Ammon's horn (tissue), 1 donor: ENCODE measurements around the gene MMP10.

Source experiments
- DNase-seq: peaks from one replicate; pipeline ENCODE4 v3.0.0-alpha.2; 2016; ENCODE audit warnings: low spot score

Gene MMP10

DNA sequence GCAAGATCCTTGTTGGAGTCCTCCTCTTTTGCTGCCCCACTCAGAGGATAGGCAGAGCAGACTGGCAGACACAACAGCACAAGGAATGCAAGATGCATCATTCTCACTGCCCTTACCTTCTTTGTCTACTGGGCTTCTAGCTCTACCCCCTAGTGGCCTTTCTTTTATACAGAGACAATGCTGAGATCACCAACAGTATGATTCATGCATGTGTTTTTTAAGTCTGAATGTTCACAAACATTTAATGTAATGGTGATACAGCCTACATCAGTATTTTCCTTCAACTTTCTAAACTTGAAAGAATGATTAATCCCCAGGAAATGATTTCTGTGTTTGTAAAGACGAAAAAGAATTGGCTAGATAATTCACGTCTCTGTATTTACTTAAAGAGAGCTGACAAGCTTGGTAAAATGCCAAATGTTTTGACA is at the start of gene MMP10:
Gene MMP10, minus strand, starts transcription at position 138 of the 428 bp plus-strand sequence. Its CDS starts 37 bp downstream, at position 101.
- no peak for DNase-seq

DNA sequence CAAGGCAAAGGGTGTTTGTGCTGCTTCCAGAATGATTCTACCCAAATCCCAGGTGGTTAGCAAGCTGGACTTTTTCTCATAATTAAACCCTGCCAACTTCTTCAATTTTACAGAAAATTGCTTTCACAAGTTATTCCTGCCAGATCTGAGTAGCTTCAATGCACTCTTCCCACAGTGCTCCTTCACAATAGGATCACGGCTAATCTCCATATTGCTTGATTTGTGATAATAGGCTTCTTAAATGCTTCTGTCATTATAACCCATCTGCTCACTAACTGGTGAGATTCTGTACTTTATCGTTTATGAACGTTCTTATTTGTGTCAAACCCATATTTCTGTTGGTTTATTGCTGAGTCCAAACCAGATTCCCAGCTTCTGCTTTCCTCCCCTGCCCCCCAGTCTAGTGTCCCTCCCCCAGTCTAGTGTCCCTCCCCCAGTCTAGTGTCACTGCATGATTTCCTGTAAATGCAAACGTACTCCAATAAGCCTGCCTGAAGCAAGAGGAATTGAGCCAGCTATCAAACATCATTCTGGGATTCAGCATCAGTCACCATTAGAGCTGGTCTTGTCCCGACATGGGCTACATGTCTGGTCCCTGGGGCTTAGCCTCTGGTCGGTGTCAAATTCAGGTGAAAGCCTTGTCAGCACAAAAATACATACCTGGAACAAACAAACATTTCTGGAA is 49.0 kb upstream of the MMP10 start:
- DNase-seq: no peak

DNA sequence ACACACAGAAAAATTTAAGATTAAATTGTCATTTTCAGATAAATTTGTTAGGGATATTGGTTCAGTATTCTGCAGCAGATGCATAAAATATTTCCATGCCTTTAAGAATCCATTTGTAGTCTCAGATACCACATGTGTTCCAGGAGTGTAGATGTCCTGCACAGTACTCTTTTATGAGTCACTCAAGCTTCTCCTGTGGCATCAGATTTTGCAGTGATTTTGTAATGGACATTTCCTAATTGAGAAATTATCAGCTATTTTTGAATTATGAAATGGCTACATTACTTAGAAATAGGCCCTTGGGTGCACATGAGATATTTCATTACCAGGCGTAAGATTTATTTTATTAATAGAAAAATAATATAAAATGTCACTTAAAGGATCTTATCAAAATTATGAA is 44.1 kb upstream of the MMP10 start:
- DNase-seq: no peak

DNA sequence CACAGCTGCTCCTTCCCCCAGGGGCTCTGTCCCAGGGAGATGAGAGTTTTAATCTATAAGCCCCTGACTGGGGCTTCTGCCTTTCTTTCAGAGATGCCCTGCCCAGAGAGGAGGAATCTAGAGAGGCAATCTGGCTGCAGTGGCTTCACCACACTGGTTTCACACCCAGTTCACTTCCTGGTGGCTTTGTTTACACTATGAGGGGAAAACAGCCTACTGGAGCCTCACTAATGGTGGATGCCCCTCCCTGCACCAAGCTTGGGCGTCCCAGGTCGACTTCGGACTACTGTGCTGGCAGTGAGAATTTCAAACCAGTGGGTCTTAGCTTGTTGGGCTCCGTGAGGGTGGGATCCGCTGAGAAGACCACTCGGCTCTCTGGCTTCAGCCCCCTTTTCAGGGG is 39.1 kb upstream of the MMP10 start:
- no peak for DNase-seq

DNA sequence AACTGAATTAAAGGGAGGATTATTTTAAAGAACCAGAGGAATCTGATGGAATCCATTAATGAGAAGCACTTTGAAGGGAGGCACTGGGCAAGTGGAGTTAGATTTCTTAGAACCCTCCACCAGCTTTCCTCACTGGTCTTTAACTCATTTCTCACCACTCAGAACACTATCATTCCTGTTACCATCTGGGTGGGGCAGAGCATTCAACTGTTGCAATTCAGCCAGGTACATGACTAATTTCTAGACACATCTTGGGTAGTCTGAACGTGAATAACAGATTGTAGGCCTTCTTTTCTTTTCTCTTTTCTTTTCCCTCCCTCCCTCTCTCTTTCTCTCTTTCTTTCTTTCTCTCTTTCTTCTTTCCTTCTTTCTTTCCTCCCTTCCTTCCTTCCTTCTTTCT is 33.1 kb upstream of the MMP10 start:
- DNase-seq: no peak

DNA sequence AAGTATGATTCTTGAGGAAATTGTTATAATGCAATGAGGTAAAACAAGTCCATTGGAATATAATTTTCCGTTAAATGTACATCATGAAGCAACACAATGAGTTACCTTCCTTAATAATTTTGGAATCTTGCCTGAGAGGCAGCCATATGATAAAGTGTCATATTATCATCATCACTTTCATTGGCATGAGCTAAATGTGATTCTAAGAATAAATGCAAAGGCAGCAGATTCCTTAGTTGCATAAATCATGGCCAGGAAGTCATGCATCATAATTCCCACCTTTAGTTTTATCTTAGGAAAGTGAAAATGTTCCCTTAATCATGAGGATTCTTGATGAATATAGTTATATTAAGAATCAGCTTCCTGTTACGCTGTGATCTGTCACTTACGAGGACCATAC is 31.8 kb upstream of the MMP10 start:
- DNase-seq: no peak

DNA sequence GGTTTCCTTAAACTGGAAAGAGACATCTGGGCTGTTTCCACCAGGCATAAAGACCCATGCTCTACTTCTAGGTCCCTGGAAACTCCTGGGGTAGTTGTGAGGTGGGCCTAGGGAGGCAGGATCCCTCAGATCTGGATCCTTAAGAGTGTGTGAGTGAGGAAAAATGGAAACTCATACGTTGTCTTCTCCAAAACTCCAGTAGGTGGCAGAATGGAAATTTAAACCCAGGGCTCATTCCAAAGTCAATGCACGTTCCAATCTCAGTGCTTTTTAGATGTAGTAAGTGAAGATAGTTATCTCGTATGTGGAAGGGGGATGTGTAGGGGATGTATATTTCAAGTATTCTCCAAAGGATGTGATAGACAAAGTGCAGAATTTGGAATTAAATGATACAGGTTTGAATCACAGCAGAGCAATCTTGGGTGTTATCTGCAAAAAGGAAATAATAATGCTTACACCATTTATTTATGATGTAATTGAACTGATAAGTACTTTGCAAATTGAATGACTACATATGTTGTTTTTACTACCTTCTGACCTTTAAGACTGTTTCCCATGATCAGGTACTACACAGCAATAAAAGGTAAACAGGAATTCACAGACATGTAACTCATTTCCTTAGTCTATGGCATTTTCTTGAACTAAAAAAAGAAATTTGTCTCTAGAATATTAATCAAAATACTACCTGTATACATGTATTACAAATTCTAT is 30.7 kb upstream of the MMP10 start:
- peak; percentile 9 for DNase-seq

DNA sequence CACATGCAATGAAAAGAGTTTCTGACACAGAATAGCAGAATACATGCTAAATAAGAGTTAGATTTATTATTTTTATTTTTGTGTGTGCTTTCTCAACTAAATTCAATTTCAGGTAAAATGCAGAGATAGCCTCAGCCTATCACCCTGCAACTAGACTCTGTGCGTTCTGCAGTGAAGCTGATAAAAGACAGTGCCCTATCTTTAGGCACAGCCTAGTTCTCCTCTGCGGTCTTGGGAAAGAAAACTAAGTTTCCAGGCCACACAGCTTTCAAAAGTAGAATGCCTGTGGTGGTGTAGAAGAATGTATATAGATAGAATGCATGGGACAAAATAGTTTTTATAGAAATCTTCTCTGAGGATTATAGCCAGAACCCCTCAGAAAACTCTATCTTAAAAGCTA is 29.5 kb upstream of the MMP10 start:
- DNase-seq: no peak

DNA sequence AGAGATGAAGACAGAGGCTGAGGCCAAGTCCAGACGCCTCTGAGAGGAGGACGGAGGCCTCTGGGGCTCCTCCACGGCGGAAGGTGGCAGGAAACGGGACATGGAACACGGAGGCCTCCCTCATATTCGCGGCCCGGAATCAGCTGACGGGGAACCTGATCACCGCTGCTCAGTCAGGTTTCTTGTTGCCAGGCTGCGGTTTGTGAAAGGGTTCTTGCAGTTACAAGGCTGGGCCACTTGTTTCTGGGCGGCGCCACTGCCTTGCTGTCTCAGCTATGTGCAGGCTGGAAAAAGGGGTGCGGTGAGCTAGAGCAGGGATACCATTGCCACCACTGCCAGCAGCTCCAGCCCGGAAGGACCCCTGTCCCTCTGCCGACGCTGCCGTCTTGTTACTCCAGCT is 27.5 kb upstream of the MMP10 start:
- DNase-seq: no peak

DNA sequence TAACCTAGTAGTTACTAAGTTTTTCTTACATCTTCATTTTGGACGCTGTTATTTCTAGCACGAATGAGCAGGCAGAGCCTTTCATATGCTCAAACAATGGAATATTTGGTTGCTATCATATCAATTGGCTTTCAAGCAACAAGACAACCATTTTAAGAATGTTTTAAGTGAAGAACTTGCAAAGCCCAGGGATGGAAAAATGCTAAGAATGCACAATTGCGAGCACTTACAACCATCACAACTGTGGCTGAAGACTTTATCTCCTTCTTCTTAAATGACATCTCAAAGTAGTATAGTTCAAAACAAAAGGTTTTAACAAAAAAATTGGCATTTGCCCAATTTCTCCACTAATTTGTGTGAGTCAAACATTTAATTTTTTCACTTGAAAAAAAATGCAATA is 25.9 kb upstream of the MMP10 start:
- no peak for DNase-seq

DNA sequence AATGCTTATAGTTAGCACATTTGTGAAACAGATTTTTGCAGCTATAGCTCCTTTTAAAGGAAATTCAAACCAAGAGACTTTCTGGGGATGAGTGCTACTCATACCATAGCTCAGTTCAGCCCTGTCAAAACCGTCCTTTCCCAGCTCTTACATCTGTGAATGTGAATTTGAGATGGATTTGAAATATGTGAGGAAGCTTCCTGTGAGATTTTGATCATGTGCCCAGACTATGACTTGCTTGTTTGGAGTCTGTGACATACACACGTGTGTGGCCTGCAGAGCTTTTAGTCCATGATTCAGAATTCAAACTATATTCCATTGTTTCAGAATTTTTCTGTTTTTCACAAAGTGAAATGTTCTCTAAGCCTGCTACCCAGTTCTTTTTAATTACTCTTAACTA is 21.9 kb upstream of the MMP10 start:
- DNase-seq: no peak

DNA sequence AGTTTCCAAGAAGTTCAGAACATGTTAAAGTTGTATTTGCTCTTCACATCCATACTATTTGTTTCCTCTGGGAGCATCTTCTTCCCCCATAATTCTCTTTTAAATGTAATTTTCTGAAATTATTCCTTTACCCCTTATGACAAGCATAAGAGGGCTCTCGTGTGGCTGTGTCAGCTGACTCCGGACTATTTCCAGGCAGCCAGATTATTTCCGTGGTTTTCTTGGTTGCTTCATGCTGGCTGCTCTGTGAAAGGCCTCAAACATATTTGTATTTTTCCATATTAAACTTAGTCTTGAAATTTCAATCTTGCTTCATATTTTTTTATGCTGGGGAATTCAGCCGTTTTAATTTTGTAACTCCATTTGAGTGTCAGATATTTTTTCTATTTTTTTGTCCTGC is 20.3 kb upstream of the MMP10 start:
- no peak for DNase-seq

DNA sequence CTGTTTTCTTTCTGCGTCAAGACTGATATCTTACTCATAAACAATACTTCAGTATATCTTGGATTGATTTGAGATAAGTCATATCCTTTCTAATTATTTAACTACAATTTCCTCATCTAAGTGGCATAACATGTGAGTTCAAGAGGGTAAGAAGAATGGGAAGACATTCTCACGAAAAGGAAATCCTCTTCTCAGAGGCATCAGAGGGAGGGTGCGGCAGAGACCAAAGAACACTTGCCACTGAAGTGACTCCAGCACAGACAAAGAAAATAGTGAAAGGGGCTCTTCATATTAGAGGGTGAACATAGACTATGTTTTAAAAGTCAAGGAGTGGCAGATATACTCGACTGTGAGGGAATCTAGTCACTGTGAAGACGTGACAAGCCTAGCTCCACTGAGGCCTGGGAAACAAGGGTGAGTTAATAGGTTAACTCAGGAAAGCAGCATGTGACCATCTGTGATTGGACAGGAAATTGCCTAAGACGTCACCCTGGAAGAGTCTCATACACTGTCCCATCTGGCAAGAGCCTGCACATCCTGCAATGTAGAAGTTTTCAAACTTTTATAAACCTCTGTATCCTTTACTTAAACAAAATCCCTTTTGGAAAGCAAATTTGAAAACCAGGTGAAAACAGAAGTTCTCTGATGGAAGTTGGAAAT is 19.4 kb upstream of the MMP10 start:
- no peak for DNase-seq

DNA sequence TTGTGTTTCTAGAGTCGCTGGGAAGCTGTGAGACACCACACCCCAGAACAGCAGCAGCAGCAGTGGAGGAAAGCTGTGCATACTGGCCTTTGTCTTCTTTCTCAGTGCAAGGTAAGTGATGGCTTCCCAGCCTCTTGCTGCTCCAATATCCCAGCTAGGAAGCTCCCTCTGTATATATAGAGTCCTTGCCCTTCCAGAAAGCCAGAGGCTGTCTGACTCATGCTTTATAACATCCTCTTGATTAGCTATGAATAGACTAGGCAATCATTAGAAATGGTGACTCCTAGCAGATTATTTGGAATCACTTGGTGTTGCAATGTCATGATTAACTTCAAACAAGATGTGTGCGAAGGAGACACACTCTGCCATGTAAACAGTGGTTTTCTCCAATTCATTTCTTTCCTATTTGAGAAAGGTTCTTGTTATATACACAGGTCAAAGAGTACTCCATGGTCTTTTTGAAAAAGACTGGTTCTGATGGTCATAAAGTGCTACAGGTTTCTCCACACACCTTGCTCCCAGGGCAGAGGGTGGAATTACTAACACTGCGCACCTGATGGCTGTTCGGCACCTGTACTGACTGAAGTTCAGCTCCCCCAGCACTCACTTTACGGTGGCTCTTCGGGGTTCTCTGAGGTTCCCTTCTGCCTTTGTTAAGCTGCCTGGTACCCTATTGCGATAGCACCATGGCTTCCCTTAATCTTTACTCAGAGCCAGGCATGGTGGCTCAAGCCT is 17.8 kb upstream of the MMP10 start, which contains the start of gene MMP1:
Gene MMP1, minus strand, starts transcription at position 149 of the 735 bp plus-strand sequence. Its CDS starts 68 bp downstream, at position 81.
- DNase-seq: no peak

DNA sequence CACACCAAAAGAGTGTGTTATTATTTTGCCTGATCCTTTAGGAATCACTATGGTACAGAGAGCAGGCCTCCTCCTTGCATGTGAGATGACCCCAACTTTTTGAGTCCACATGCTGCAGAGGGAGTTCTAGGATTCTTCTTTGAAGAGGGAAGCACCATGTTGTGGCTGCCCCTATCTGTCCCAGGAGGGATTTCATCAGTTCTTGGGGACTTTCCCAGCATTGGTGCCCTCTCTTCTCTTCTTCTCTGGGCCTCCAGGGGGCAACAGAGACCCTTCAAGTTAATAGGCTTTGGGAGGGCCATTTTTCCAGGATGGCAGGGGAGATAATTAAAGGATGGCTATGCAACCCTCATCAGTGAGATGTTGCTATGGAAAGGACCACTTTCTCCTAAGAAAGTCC is 14.0 kb upstream of the MMP10 start:
- DNase-seq: no peak

DNA sequence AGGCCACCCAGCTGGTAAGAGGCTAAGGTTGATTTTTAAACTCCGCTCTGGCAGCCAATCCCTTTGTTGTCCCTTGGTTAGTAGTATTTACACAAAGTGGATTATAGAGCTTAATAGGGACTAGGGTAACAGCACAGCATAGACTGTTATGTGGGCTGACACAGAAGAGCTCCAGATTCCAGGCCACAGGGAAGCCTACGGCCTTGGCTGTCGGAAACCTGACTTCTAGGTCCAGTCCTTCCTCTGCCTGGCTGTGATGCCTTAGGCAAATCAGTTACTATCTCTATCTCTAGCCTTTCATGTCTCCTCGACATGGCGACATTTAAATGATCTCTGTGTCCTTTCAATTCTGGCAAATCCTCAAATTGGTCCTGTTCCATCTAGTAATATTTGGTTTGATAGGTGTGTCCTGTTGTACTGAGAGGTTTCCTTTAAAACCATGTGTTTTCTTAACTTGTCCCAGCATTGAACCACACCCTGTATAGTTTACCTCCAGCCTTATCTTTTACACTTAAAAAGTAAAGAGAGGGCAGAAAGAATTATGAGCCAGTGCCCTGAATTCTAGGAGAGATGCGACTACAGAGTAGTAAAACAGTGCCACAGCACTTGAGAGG is 13.4 kb upstream of the MMP10 start:
- DNase-seq: no peak

DNA sequence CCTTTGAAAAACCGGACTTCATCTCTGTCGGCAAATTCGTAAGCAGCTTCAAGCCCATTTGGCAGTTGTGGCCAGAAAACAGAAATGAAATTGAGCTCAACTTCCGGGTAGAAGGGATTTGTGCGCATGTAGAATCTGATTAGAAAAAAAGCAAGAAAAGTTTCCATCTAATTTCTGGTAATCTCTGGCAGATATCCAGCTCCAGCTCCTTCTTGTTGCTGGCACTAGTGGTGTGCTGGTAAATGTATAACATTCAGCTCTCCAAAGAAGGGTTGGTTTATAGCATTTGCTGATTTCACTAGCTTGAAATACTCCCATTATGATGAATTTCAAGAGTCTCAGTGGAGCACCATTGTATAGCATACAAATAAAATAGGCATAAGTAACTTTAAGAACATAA is 12.2 kb upstream of the MMP10 start:
- DNase-seq: no peak

DNA sequence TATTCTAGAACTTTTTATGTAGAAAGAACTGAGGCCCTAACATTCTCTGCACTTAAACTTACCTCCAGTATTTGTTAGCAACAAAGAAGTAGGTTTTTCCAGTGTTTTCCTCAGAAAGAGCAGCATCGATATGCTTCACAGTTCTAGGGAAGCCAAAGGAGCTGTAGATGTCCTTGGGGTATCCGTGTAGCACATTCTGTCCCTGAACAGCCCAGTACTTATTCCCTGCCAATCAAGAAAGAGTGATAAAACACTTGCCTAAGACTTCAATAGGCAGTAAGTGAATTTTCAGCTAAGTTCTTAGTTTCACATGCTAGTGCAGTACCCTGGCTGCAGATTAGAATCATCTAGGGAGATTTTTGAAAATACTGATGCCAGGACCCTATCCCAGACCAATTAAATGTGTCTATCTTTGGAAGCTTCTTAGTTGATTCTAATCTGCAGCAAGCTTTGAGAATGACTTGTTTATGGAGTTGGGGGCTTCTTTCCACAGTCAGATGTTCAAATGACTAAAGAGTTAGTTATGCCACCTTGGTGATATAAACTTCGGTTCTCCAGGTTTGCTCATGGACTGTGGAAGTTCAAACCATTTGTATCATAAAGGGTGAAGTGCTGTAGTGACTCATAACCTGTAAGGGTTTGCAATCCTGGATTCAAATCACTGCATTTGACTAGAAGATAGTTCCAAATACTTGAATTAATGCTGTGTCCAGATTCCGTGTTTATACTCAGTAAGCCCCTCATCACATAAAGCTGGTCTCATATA is 11.0 kb upstream of the MMP10 start:
- no peak for DNase-seq

DNA sequence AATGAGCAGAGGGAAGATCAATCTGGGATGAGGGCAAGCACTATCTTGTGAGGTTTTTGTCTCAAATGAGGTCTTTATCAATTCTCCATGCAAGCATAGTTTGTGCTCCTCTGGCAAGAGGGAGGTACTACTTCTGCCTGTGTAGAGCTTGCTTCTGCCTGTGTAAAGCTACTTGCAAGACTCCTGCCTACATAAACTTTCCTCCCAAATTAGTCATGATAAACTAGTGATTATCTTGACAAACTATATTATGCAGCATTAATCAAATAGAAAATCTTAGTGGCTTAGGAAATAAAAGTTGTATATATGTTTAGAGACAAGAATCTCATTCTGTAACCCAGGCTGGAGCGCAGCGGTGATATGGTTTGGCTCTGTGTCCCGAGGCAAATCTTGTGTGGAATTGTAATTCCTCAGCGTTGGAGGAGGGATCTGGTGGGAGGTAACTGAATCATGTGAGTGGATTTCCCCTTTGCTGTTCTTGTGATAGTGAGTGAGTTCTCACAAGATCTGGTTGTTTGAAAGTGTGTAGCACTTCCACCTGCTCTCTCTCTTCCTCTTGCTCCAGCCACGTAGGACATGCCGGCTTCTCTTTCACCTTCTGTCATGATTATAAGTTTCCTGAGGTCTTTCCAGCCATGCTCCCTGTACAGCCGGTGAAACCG is 8.0 kb upstream of the MMP10 start:
- no peak for DNase-seq

DNA sequence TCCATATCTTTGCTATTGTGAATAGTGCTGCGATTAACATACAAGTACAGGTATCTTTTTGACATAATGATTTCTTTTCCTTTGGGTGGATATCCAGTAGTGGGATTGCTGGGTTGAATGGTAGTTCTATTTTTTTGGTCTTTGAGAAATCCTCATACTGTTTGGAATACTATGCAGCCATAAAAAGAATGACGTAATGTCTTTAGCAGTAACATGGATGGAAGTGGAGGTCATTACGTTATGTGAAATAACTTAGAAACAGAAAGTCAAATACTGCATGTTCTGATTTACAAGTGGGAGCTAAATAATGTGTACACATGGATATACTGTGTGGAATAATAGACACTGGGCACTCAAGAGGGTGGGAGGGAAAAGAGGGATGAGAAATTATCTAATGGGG is 4.0 kb upstream of the MMP10 start:
- no peak for DNase-seq

DNA sequence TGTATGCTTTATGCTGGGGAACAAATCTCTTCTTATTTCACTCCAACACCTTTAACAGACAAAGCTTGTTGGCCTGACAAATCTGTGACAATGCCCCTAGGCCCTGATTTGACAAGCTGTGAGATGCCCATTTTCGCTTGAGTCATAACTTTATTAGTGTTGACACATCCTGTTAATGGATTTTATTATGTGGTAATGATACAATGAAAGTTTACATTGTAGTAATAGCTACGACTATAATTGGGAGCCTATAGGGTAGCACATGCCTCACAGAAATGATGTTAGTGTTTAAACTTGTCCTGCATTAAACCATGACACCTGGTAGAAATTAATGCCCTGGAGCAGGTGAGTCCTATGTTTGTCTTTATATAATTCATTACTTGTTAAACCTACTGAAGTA is 3.3 kb upstream of the MMP10 start:
- no peak for DNase-seq
